ENCODE results near the gene NKX1-1. TPM values are rescaled to one million over a fixed set of nuclear protein-coding genes. Genes with fewer than 3 reads are reported as not detected.
A peak's percentile ranks its signal among the peaks of the same experiment; 100 is the strongest.

Gene NKX1-1
- total RNA-seq, 2 donors from 2014 or later = not detected

DNA sequence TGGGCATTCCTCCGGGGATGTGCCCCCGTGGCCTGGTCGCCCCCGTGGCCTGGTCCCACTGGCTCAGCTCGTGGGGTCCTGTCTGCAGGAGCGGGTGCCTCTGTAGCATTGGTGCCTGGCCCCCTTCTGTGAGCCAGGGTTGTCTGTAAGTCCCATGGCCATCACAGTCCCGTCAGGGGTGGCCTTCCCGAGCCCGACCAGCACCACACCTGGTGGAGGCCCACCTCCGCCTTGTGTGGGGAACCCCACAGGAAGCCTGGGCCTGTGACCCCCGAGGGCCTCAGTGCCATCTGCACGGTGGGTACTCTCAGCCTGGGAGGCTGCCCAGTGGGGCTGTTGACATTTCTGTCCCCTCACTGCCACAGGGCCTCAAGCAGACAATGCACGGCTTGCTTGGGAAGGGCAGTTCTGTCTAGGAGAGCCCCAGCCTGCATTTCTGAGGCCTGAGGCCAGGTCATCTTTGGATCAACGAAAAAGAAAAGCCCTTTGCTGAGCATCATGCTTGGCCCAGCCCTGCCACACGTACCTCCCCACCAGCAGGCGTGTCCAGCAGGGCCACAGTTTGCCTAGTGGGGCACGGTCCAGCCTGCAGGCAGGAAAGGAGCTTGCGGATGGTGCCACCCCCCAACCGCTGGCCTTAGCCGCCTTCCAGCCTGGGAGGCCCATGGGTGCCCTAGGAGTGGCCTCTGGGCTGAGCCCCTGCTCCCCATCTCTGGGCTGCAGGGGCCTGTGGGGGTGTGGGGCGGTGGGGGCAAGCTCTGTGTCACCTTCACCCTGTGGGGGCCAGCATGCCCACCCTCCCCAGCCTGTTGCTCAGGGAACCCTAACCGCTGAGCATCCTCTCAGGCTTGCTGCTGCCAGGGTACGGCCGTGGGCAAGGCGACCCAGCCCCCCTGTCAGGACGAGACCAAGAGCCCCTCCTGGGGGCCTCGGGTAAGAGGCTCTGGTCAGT, 23.2 kb downstream of the NKX1-1 start:
- TF ChIP-seq, protein P1, sequence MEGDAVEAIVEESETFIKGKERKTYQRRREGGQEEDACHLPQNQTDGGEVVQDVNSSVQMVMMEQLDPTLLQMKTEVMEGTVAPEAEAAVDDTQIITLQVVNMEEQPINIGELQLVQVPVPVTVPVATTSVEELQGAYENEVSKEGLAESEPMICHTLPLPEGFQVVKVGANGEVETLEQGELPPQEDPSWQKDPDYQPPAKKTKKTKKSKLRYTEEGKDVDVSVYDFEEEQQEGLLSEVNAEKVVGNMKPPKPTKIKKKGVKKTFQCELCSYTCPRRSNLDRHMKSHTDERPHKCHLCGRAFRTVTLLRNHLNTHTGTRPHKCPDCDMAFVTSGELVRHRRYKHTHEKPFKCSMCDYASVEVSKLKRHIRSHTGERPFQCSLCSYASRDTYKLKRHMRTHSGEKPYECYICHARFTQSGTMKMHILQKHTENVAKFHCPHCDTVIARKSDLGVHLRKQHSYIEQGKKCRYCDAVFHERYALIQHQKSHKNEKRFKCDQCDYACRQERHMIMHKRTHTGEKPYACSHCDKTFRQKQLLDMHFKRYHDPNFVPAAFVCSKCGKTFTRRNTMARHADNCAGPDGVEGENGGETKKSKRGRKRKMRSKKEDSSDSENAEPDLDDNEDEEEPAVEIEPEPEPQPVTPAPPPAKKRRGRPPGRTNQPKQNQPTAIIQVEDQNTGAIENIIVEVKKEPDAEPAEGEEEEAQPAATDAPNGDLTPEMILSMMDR (conservative IDR thresholded peaks at IDR 0.05) = no peak
- Mint-ChIP-seq H3K27ac (no peak overlapping the region), H3K36me3 (ENCODE audit: low read depth) (peaks cover 17% of the 10 kb centered on the region), H3K4me3 (no peak overlapping the region), H3K27me3 (ENCODE audit: insufficient read depth) (no peaks in the 10 kb centered on the region), H3K4me1 (no peaks in the 10 kb centered on the region), H3K9me3 (no peaks in the 10 kb centered on the region)
- H3K9ac ChIP-seq (ENCODE audit: extremely low read depth, low read length, poor library complexity, severe bottlenecking) = no peak overlapping the region
- H3K9me3 ChIP-seq (ENCODE audit: control insufficient read depth, low read length) = peaks cover 5% of the 10 kb centered on the region
- no peaks in the 10 kb centered on the region for H3K4me1 ChIP-seq (ENCODE audit: control insufficient read depth, insufficient read depth, low read length)
- peak overlapping the region; percentile 53 for H3K27ac ChIP-seq (ENCODE audit: low read depth, low read length)
- peaks cover 5% of the 10 kb centered on the region for H3K36me3 ChIP-seq (ENCODE audit: control insufficient read depth, insufficient read depth, low read length)
- WGBS, 2 experiments (ENCODE audit: insufficient coverage in 1 of 2, insufficient read length in 1 of 2) = 86 to 88% methylated on average over 15 to 27 of the region's 27 CpGs
- H3K4me3 ChIP-seq (ENCODE audit: low read length) = no peak overlapping the region
- no peaks in the 10 kb centered on the region for H3K27me3 ChIP-seq (ENCODE audit: control insufficient read depth, insufficient read depth, low read length, poor library complexity, severe bottlenecking)
- peak; percentile 29 for DNase-seq

DNA sequence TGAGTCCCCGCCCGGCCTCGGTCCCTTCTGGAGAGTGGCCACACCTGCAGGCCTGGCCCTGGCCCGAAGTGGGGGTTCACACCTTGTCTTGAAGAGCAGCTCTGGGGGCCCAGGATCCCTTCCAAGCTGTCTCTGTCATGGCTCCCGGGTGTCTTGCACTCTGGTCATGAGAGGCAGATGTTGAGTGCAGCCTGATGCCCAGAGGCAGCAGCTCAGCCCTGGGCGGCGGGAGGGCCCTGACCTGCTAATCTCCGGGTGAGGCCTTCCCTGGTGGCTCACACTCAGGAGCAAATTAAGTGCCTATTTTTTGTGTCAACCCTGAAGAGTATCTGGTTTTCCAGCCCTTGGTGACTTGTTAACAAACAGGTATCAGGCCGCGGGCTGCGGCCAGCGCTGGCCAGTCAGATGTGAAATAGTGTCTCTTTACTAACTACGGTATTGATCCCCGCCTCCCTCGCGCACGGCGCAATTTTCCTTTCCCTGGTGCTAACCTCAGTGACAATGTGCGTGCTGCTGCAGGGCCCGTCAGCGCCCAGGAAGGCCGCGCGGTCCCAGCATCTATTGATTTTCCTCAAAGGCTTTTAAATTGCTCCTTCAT, 24.2 kb downstream of the NKX1-1 start:
- peak; percentile 29 for DNase-seq
- WGBS, 2 experiments (ENCODE audit: insufficient coverage in 1 of 2, insufficient read length in 1 of 2) = 94 to 95% methylated on average over 23 to 24 of the region's 24 CpGs

DNA sequence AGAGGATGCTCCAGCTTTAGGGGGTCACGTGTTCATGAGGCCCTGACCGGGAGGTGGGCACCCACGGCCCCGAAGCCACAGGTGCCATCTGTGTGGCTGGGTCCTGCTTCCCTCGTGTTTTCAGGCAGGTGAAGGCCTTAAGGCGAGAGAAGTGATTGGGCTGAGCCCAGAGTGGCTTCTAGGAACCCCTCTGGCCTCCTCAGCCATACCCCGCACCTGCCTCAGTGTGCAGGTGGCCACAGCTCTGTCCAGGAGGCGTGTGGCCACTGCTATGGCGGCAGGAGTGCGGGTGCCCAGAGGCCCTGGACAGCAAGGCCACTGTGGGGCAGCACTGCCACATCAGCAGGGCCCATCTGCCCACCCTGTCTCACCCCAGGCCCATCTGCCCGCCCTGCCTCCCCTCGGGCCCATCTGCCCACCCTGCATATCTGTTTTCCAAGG, 25.0 kb downstream of the NKX1-1 start:
- Histone ChIP-seq H3K36me3 (ENCODE audit: control insufficient read depth, insufficient read depth, low read length) (no peaks in the 10 kb centered on the region), H3K4me3 (ENCODE audit: low read length) (no peak overlapping the region), H3K27me3 (ENCODE audit: control insufficient read depth, insufficient read depth, low read length, poor library complexity, severe bottlenecking) (no peaks in the 10 kb centered on the region), H3K27ac (ENCODE audit: low read depth, low read length) (no peak overlapping the region), H3K4me1 (ENCODE audit: control insufficient read depth, insufficient read depth, low read length) (no peaks in the 10 kb centered on the region), H3K9me3 (ENCODE audit: control insufficient read depth, low read length) (no peaks in the 10 kb centered on the region), H3K9ac (ENCODE audit: extremely low read depth, low read length, poor library complexity, severe bottlenecking) (no peak overlapping the region)
- Mint-ChIP-seq H3K9me3 (no peaks in the 10 kb centered on the region), H3K4me3 (no peak overlapping the region), H3K27me3 (ENCODE audit: insufficient read depth) (no peaks in the 10 kb centered on the region), H3K4me1 (no peaks in the 10 kb centered on the region), H3K36me3 (ENCODE audit: low read depth) (peaks cover 3% of the 10 kb centered on the region), H3K27ac (no peak overlapping the region)
- 93 to 100% methylated on average over 5 to 12 of the region's 12 CpGs for WGBS, 2 experiments (ENCODE audit: insufficient coverage in 1 of 2, insufficient read length in 1 of 2)
- peak; percentile 16 for DNase-seq
- TF ChIP-seq, protein P1 (conservative IDR thresholded peaks at IDR 0.05) = no peak

More for the DNA sequence above, 24.2 kb downstream of the NKX1-1 start:
- H3K9me3 ChIP-seq (ENCODE audit: control insufficient read depth, low read length) = no peaks in the 10 kb centered on the region
- Mint-ChIP-seq H3K27me3 (ENCODE audit: insufficient read depth) (no peaks in the 10 kb centered on the region), H3K36me3 (ENCODE audit: low read depth) (peaks cover 9% of the 10 kb centered on the region), H3K27ac (no peak overlapping the region), H3K4me1 (no peaks in the 10 kb centered on the region), H3K9me3 (no peaks in the 10 kb centered on the region), H3K4me3 (no peak overlapping the region)
- no peak overlapping the region for H3K9ac ChIP-seq (ENCODE audit: extremely low read depth, low read length, poor library complexity, severe bottlenecking)
- peak overlapping the region; percentile 53 for H3K27ac ChIP-seq (ENCODE audit: low read depth, low read length)
- TF ChIP-seq, protein P1 (conservative IDR thresholded peaks at IDR 0.05) = no peak
- H3K36me3 ChIP-seq (ENCODE audit: control insufficient read depth, insufficient read depth, low read length) = no peaks in the 10 kb centered on the region
- no peak overlapping the region for H3K4me3 ChIP-seq (ENCODE audit: low read length)
- H3K27me3 ChIP-seq (ENCODE audit: control insufficient read depth, insufficient read depth, low read length, poor library complexity, severe bottlenecking) = no peaks in the 10 kb centered on the region
- no peaks in the 10 kb centered on the region for H3K4me1 ChIP-seq (ENCODE audit: control insufficient read depth, insufficient read depth, low read length)
